ENCODE results near the gene CCDC7. TPM values are rescaled to one million over a fixed set of nuclear protein-coding genes. Genes with fewer than 3 reads are reported as not detected.
"Not testable (repeated sequence)": the region's sequence is repeated elsewhere in the genome, so short reads cannot be mapped to it uniquely, and the experiment has no call there.

CCDC7 gene
- total RNA-seq (ENCODE audit: unreplicated experiment): 6.7 TPM
- long read RNA-seq, partial matches to known transcripts: 1 of 2 reads
- long read RNA-seq, other reads (novel, unspliced or antisense): 1 of 2 reads

DNA sequence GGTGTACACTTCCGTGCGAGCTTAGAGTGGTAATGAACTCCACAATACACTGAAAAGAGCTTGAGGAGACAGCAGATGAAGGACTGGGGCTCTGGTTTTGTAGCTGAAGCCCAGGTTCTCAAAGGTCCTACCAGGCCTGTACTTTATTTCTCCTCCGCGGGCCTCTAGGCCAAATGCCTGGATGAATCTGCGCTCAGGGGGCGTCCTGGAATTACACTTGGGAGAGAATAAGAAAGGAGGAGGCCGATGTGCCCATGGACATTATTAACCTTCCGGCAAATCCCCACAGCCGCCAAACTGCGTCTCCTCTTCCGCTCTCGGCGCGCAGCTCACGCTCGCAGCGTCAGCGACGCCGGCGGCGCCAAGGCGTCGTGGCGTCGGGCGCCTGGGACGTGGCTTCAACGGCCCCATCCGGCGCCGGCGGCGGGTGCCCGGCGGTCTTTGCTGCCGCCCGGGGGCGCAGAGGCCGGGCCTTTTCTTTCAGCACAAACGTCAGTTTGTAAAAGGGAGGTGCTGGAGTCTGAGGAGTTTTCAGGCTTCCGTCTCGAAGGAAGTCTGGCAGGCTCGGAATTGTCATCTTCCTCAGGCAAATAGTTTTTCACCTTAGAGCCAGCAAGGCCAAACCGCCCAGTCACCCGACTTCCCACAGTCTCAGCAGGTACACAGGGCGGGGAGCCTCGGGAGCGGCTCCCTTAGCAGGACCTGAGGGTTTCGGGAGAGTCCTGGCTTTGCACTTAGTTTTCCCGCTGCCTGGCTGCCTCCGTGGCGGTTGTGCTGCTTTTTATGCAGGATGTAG, at the start of gene CCDC7:
TSS of gene CCDC7 (plus strand) at position 401 of the 796 bp plus-strand sequence. CDS start 5,503 bp downstream, outside the sequence.
- peaks cover 6% of the 10 kb centered on the region for H3K9me3 Mint-ChIP-seq (ENCODE audit: unreplicated experiment)
- peak within 1 kb of the TSS; percentile 95 for H3K27ac Mint-ChIP-seq (ENCODE audit: unreplicated experiment)
- H3K4me1 Mint-ChIP-seq (ENCODE audit: low read depth, unreplicated experiment): peaks cover 3% of the 10 kb centered on the region
- H3K4me3 Mint-ChIP-seq (ENCODE audit: unreplicated experiment): peak within 1 kb of the TSS; percentile 97
- TF ChIP-seq, protein P1, sequence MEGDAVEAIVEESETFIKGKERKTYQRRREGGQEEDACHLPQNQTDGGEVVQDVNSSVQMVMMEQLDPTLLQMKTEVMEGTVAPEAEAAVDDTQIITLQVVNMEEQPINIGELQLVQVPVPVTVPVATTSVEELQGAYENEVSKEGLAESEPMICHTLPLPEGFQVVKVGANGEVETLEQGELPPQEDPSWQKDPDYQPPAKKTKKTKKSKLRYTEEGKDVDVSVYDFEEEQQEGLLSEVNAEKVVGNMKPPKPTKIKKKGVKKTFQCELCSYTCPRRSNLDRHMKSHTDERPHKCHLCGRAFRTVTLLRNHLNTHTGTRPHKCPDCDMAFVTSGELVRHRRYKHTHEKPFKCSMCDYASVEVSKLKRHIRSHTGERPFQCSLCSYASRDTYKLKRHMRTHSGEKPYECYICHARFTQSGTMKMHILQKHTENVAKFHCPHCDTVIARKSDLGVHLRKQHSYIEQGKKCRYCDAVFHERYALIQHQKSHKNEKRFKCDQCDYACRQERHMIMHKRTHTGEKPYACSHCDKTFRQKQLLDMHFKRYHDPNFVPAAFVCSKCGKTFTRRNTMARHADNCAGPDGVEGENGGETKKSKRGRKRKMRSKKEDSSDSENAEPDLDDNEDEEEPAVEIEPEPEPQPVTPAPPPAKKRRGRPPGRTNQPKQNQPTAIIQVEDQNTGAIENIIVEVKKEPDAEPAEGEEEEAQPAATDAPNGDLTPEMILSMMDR (IDR thresholded peaks at IDR 0.05; ENCODE audit: partially characterized antibody, unreplicated experiment): peak; percentile 25
- no peaks in the 10 kb centered on the region for H3K27me3 Mint-ChIP-seq (ENCODE audit: unreplicated experiment)
- peak; percentile 87 for DNase-seq
- H3K36me3 Mint-ChIP-seq (ENCODE audit: unreplicated experiment): no peaks in the 10 kb centered on the region

DNA sequence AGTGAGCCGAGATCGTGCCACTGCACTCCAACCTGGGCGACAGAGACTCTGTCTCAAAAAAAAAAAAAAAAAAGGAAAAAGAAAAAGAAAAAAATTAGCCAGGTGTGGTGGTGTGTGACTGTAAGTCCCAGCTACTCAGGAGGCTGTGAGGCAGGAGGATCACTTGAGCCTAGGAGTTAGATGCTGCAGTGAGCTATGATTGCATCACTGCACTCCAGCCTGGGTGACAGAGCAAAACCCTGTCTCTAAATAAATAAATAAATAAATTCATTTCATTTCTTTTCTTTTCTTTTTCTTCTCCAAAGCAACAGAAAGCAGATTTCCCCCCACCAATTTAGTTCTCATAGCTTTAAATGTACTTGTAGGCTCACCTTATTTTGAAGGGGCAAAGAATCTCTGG, 48.8 kb upstream of the CCDC7 start:
- not testable (repeated sequence) for H3K4me1 Mint-ChIP-seq (ENCODE audit: low read depth, unreplicated experiment); H3K36me3 Mint-ChIP-seq (ENCODE audit: unreplicated experiment); H3K4me3 Mint-ChIP-seq (ENCODE audit: unreplicated experiment); H3K27ac Mint-ChIP-seq (ENCODE audit: unreplicated experiment); DNase-seq; H3K27me3 Mint-ChIP-seq (ENCODE audit: unreplicated experiment); H3K9me3 Mint-ChIP-seq (ENCODE audit: unreplicated experiment)

DNA sequence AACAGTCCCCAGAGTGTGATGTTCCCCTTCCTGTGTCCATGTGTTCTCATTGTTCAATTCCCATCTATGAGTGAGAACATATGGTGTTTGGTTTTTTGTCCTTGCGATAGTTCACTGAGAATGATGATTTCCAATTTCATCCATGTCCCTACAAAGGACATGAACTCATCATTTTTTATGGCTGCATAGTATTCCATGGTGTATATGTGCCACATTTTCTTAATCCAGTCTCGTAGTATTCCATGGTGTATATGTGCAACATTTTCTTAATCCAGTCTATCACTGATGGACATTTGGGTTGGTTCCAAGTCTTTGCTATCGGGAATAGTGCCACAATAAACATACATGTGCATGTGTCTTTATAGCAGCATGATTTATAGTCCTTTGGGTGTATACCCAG, 46.2 kb upstream of the CCDC7 start:
- not testable (repeated sequence) for H3K27ac Mint-ChIP-seq (ENCODE audit: unreplicated experiment); H3K27me3 Mint-ChIP-seq (ENCODE audit: unreplicated experiment); H3K9me3 Mint-ChIP-seq (ENCODE audit: unreplicated experiment); H3K4me1 Mint-ChIP-seq (ENCODE audit: low read depth, unreplicated experiment); H3K36me3 Mint-ChIP-seq (ENCODE audit: unreplicated experiment); DNase-seq; H3K4me3 Mint-ChIP-seq (ENCODE audit: unreplicated experiment)

DNA sequence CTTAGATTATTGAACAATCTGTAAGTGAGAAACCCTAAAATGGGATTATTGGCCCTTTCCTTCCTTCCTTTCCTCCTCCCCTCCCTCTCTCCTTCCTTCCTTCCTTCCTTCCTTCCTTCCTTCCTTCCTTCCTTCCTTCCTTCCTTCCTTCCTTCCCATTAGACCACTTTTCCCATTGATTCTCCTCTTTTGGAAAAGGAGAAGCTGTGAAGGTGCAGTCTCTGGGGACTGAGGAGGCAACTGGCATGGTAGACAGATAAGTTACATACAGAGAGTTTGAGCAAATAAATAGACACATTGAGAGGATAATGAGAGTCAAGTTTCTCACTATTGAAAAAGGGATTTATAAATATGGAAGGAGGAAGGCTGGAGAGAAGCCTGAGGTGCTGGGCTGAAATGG, 45.0 kb upstream of the CCDC7 start:
- no peaks in the 10 kb centered on the region for H3K36me3 Mint-ChIP-seq (ENCODE audit: unreplicated experiment)
- no peaks in the 10 kb centered on the region for H3K27me3 Mint-ChIP-seq (ENCODE audit: unreplicated experiment)
- no peaks in the 10 kb centered on the region for H3K9me3 Mint-ChIP-seq (ENCODE audit: unreplicated experiment)
- H3K4me3 Mint-ChIP-seq (ENCODE audit: unreplicated experiment): no peak overlapping the region
- no peak overlapping the region for H3K27ac Mint-ChIP-seq (ENCODE audit: unreplicated experiment)
- DNase-seq: no peak
- TF ChIP-seq, protein P1 (IDR thresholded peaks at IDR 0.05; ENCODE audit: partially characterized antibody, unreplicated experiment): no peak
- H3K4me1 Mint-ChIP-seq (ENCODE audit: low read depth, unreplicated experiment): no peaks in the 10 kb centered on the region

DNA sequence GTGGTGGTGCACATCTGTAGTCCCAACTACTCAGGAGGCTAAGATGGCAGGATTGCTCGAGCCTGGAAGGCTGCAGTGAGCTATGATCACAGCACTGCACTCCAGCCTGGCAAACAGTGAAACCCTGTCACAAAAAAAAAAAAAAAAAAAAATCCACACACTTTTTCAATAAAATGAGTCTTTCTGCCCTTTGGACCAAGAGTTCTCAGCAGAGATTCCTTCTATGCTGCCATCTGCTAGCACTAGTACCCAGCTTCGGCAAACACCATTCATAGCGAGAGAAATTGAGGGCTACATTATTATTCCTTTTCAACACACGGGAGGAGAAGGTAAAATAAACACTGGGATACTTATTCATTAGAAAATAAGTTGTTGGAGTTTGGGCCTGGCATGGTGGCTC, 43.4 kb upstream of the CCDC7 start:
- DNase-seq: no peak
- Mint-ChIP-seq H3K27ac (ENCODE audit: unreplicated experiment) (no peak overlapping the region), H3K9me3 (ENCODE audit: unreplicated experiment) (no peaks in the 10 kb centered on the region), H3K36me3 (ENCODE audit: unreplicated experiment) (no peaks in the 10 kb centered on the region), H3K27me3 (ENCODE audit: unreplicated experiment) (no peaks in the 10 kb centered on the region), H3K4me3 (ENCODE audit: unreplicated experiment) (no peak overlapping the region), H3K4me1 (ENCODE audit: low read depth, unreplicated experiment) (no peaks in the 10 kb centered on the region)
- TF ChIP-seq, protein P1 (IDR thresholded peaks at IDR 0.05; ENCODE audit: partially characterized antibody, unreplicated experiment): no peak

DNA sequence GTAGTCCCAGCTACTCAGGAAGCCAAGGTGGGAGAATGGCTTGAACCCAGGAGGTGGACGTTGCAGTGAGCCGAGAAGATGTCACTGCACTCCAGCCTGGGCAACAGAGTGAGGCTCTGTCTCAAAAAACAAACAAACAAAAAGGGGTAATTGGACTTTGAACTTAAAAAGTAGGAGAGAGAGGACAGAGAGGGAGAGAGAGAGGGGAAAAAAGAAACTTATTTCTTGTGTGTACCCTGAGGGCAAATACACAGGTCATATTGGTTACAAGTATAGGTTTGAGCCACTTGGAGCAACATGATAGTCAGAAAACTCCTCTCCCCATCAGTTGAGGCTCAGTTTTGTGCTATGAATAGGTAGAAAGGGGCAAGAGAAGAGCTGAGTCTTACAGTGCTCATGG, 42.8 kb upstream of the CCDC7 start:
- TF ChIP-seq, protein P1 (IDR thresholded peaks at IDR 0.05; ENCODE audit: partially characterized antibody, unreplicated experiment): no peak
- H3K9me3 Mint-ChIP-seq (ENCODE audit: unreplicated experiment): no peaks in the 10 kb centered on the region
- no peaks in the 10 kb centered on the region for H3K36me3 Mint-ChIP-seq (ENCODE audit: unreplicated experiment)
- no peak overlapping the region for H3K27ac Mint-ChIP-seq (ENCODE audit: unreplicated experiment)
- no peak overlapping the region for H3K4me3 Mint-ChIP-seq (ENCODE audit: unreplicated experiment)
- DNase-seq: no peak
- H3K4me1 Mint-ChIP-seq (ENCODE audit: low read depth, unreplicated experiment): no peaks in the 10 kb centered on the region
- H3K27me3 Mint-ChIP-seq (ENCODE audit: unreplicated experiment): no peaks in the 10 kb centered on the region

Measured in glutamatergic neuron (in vitro differentiated cells).